ENCODE measurements around the gene BACH2.

- TF ChIP-seq, protein P1, sequence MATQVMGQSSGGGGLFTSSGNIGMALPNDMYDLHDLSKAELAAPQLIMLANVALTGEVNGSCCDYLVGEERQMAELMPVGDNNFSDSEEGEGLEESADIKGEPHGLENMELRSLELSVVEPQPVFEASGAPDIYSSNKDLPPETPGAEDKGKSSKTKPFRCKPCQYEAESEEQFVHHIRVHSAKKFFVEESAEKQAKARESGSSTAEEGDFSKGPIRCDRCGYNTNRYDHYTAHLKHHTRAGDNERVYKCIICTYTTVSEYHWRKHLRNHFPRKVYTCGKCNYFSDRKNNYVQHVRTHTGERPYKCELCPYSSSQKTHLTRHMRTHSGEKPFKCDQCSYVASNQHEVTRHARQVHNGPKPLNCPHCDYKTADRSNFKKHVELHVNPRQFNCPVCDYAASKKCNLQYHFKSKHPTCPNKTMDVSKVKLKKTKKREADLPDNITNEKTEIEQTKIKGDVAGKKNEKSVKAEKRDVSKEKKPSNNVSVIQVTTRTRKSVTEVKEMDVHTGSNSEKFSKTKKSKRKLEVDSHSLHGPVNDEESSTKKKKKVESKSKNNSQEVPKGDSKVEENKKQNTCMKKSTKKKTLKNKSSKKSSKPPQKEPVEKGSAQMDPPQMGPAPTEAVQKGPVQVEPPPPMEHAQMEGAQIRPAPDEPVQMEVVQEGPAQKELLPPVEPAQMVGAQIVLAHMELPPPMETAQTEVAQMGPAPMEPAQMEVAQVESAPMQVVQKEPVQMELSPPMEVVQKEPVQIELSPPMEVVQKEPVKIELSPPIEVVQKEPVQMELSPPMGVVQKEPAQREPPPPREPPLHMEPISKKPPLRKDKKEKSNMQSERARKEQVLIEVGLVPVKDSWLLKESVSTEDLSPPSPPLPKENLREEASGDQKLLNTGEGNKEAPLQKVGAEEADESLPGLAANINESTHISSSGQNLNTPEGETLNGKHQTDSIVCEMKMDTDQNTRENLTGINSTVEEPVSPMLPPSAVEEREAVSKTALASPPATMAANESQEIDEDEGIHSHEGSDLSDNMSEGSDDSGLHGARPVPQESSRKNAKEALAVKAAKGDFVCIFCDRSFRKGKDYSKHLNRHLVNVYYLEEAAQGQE (IDR thresholded peaks at IDR 0.05; ENCODE audit: insufficient read depth in 1 of 2, low read depth in 2 of 2, low read length in 2 of 2) = no peak
- TF ChIP-seq TAF1 (IDR thresholded peaks at IDR 0.05; ENCODE audit: borderline replicate concordance, insufficient read depth, low read length) (no peak), POLR2AphosphoS5 (IDR thresholded peaks at IDR 0.05; ENCODE audit: low read depth, low read length) (no peak), SIN3A (IDR thresholded peaks at IDR 0.05; ENCODE audit: borderline replicate concordance, insufficient read depth, low read length) (no peak), FOXP2 (optimal IDR thresholded peaks at IDR 0.05; ENCODE audit: borderline replicate concordance, extremely low read depth, extremely low read length, insufficient read depth) (no peak)
Measured at GRCh38 chr6:89930789-89931188, 365.9 kb downstream of the BACH2 start.

Data from PFSK-1 (cell line).